K562 (cell line): ENCODE results near the gene TMEM208. TPM values are rescaled to one million over a fixed set of nuclear protein-coding genes. Genes with fewer than 3 reads are reported as not detected.

Experiments used
- ARID4B ChIP-seq: sonication (generic); formaldehyde crosslinking; IDR thresholded peaks from 2 replicates; pipeline ENCODE4 v1.8.0; 2022; ENCODE audit warnings: mild to moderate bottlenecking, missing genetic modification reagents
- BRCA1 ChIP-seq, 2 experiments: fragments of 450-650 bp in 1 of 2; sonication (generic) in 1 of 2; formaldehyde crosslinking in 1 of 2; IDR thresholded peaks; 2 replicates each; pipeline versions ENCODE4 v1.5.0 to v1.6.1; 2017 to 2020; ENCODE audit warnings: mild to moderate bottlenecking in 1 of 2, missing genetic modification reagents in 1 of 2
- CHD2 ChIP-seq: IDR thresholded peaks from 2 replicates; pipeline ENCODE4 v1.6.1; 2011; ENCODE audit warnings: low read depth, low read length
- DIDO1 ChIP-seq: fragments of 450-650 bp; IDR thresholded peaks from 2 replicates; pipeline ENCODE4 v1.6.1; 2016; ENCODE audit warnings: low read depth, missing biosample characterization, missing genetic modification characterization
- ELF4 ChIP-seq: fragments of 450-650 bp; formaldehyde crosslinking; IDR thresholded peaks from 2 replicates; pipeline ENCODE4 v1.4.0; 2022; ENCODE audit warnings: missing genetic modification characterization
- FOXA3 ChIP-seq, 2 experiments: fragments of 450-650 bp in 1 of 2; sonication (generic) in 1 of 2; formaldehyde crosslinking; IDR thresholded peaks in 1 of 2; conservative IDR thresholded peaks in 1 of 2; 2 replicates each; pipeline versions ENCODE4 v1.4.0 to v1.8.0; 2020 to 2022; ENCODE audit warnings: mild to moderate bottlenecking in 2 of 2, missing genetic modification reagents in 1 of 2
- FOXK1 ChIP-seq: sonication (generic); formaldehyde crosslinking; IDR thresholded peaks from 2 replicates; pipeline ENCODE4 v1.8.0; 2022; ENCODE audit warnings: missing genetic modification reagents, mild to moderate bottlenecking, borderline replicate concordance
- FOXP4 ChIP-seq: sonication (generic); formaldehyde crosslinking; IDR thresholded peaks from 2 replicates; pipeline ENCODE4 v1.8.0; 2022; ENCODE audit warnings: mild to moderate bottlenecking, missing genetic modification reagents, borderline replicate concordance
- HLTF ChIP-seq: fragments of 450-650 bp; IDR thresholded peaks from 2 replicates; pipeline ENCODE4 v1.6.1; 2016
- HOXB6 ChIP-seq: fragments of 250-450 bp; sonication (Bioruptor Pico); IDR thresholded peaks from 2 replicates; pipeline ENCODE4 v1.5.1; 2022; ENCODE audit warnings: mild to moderate bottlenecking, borderline replicate concordance
- KDM5B ChIP-seq: fragments of 200-600 bp; sonication (generic); IDR thresholded peaks from 2 replicates; pipeline ENCODE4 v1.6.1; 2012; ENCODE audit warnings: low read depth, mild to moderate bottlenecking, moderate library complexity, low read length, control low read depth, inconsistent platforms; ENCODE audit not compliant: insufficient replicate concordance
- L3MBTL2 ChIP-seq: fragments of 450-650 bp; IDR thresholded peaks from 2 replicates; pipeline ENCODE4 v1.6.1; 2016; ENCODE audit warnings: mild to moderate bottlenecking, moderate library complexity
- MTA3 ChIP-seq: fragments of 450-650 bp; formaldehyde crosslinking; IDR thresholded peaks from 2 replicates; pipeline ENCODE4 v1.6.1; 2017; ENCODE audit warnings: mild to moderate bottlenecking, borderline replicate concordance
- OTX1 ChIP-seq: fragments of 450-650 bp; formaldehyde crosslinking; IDR thresholded peaks from 2 replicates; pipeline ENCODE4 v1.4.0; 2022; ENCODE audit warnings: mild to moderate bottlenecking
- PHF21A ChIP-seq: fragments of 450-650 bp; IDR thresholded peaks from 2 replicates; pipeline ENCODE4 v1.6.1; 2017; ENCODE audit warnings: low read depth, borderline replicate concordance
- RB1 ChIP-seq: fragments of 450-650 bp; IDR thresholded peaks from 2 replicates; pipeline ENCODE4 v1.6.1; 2017; ENCODE audit warnings: low read depth, mild to moderate bottlenecking
- SAP30 ChIP-seq: fragments of 200-600 bp; sonication (generic); IDR thresholded peaks from 2 replicates; pipeline ENCODE4 v1.6.1; 2012; ENCODE audit warnings: borderline replicate concordance, low read depth, mild to moderate bottlenecking, moderate library complexity, low read length, control low read depth, inconsistent platforms; ENCODE audit not compliant: insufficient read depth, poor library complexity, severe bottlenecking
- SETDB1 ChIP-seq: IDR thresholded peaks from one replicate; pipeline ENCODE4 v1.6.1; 2012; ENCODE audit warnings: low read length, control low read depth, inconsistent platforms
- SMARCA4 ChIP-seq: fragments of 450-650 bp; IDR thresholded peaks from 2 replicates; pipeline ENCODE4 v1.6.1; 2016
- TEAD1 ChIP-seq, 2 experiments: fragments of 450-650 bp in 1 of 2; sonication (generic) in 1 of 2; formaldehyde crosslinking; IDR thresholded peaks; 2 replicates each; pipeline versions ENCODE4 v1.4.0 to v1.8.0; 2020 to 2022; ENCODE audit warnings: mild to moderate bottlenecking in 2 of 2, missing genetic modification reagents in 1 of 2
- YY1 ChIP-seq, 3 experiments: IDR thresholded peaks; 2 replicates each; pipeline ENCODE4 v1.6.1; 2011; ENCODE audit warnings: low read length in 2 of 3, mild to moderate bottlenecking in 2 of 3, moderate library complexity in 2 of 3, borderline replicate concordance in 1 of 3, control low read depth in 1 of 3, low read depth in 1 of 3; ENCODE audit not compliant: insufficient read depth in 3 of 3, insufficient replicate concordance in 2 of 3, control insufficient read depth in 1 of 3, insufficient read length in 1 of 3; ENCODE audit errors: extremely low read depth in 1 of 3
- polyA plus RNA-seq, 8 experiments: library from polyadenylated mRNA; depleted of rRNA in 4 of 8; stranded (reverse) in 5 of 8; unstranded in 3 of 8; fragments of >200 nt; fragmentation: Nextera tagmentation in 2 of 8; fragmentation: Illumina TruSeq in 1 of 8; extraction: Ambion mirVana in 2 of 8; extraction: Trizol in 1 of 8; gene quantifications; 2 replicates each; pipeline versions ENCODE4 v1.2.1 to v1.2.3, GENCODE V29; 2011 to 2014; ENCODE audit warnings: inconsistent platforms in 1 of 8, missing spikeins in 1 of 8
- total RNA-seq, 7 experiments: library from RNA; depleted of rRNA in 6 of 7; stranded (reverse); fragments of >200 nt in 6 of 7; fragmentation: Illumina TruSeq in 2 of 7; extraction: Trizol in 2 of 7; gene quantifications; 2 replicates each; pipeline versions ENCODE4 v1.2.1 to v1.2.3, GENCODE V29; 2011 to 2021; ENCODE audit warnings: low replicate concordance in 1 of 7

The TMEM208 gene
- total and polyA plus RNA-seq, 9 of the 15 experiments (the other 6 are each of a cell fraction or from before 2014, with no cell fraction given): 31.8 to 239 (median 54.3) TPM

GRCh38 chr16:67226295-67226803, 581 bp upstream of the TMEM208 start (continued):
- TF ChIP-seq TEAD1 (CRISPR knock-in tag; IDR thresholded peaks at IDR 0.05) (0 out of 4 replicates have a peak, but pooled peaks of 1 of the 2 experiments have one; percentile 1), YY1 (IDR thresholded peaks at IDR 0.05; ENCODE audit: borderline replicate concordance in 1 of 3, control insufficient read depth in 1 of 3, extremely low read depth in 1 of 3, insufficient read depth in 3 of 3, insufficient read length in 1 of 3, insufficient replicate concordance in 2 of 3, low read depth in 1 of 3, low read length in 2 of 3) (peak in 1 of 3 experiments; percentile 37), SETDB1 (no peak), FOXP4 (CRISPR knock-in tag) (peak; percentile 34; the same call in 1 of the 2 replicates), BRCA1 (IDR thresholded peaks at IDR 0.05) (no peak), BRCA1 (CRISPR knock-in tag; IDR thresholded peaks at IDR 0.05) (0 out of 2 replicates have a peak, but pooled peaks have one; percentile 47), HOXB6 (no peak), MTA3 (no peak), ELF4 (no peak), SMARCA4 (0 out of 2 replicates have a peak, but pooled peaks have one; percentile 33), CHD2 (peak; percentile 4; the same call in 1 of the 2 replicates), OTX1 (CRISPR knock-in tag) (peak; percentile 46; the same call in 1 of the 2 replicates), HLTF (0 out of 2 replicates have a peak, but pooled peaks have one; percentile 58), FOXK1 (CRISPR knock-in tag) (no peak), ARID4B (CRISPR knock-in tag) (no peak), RB1 (no peak), L3MBTL2 (no peak), SAP30 (no peak), PHF21A (peak; percentile 9; the same call in 1 of the 2 replicates), DIDO1 (tag) (no peak), KDM5B (peak; percentile 75), FOXA3 (CRISPR knock-in tag; conservative IDR thresholded peaks at IDR 0.05 in 1 of 2, IDR thresholded peaks at IDR 0.05 in 1 of 2) (peak in 1 of 2 experiments; percentile 60; a peak in 1 of 4 replicates)
